M059J (cell line): ENCODE results near the gene NEIL3. TPM values are rescaled to one million over a fixed set of nuclear protein-coding genes. Genes with fewer than 3 reads are reported as not detected.

ENCODE experiments used
- DNase-seq: peaks from one replicate; pipeline ENCODE4 v3.0.0-alpha.2; 2012; ENCODE audit warnings: low read depth
- total RNA-seq: library from RNA; depleted of rRNA; stranded (reverse); fragments of >200 nt; shearing (Covaris generic); gene quantifications from 2 replicates; pipeline ENCODE4 v1.2.3, GENCODE V29; 2014; rRNA removed

Gene NEIL3
- total RNA-seq, 1 experiment from 2014 or later: 18.1 TPM

DNA sequence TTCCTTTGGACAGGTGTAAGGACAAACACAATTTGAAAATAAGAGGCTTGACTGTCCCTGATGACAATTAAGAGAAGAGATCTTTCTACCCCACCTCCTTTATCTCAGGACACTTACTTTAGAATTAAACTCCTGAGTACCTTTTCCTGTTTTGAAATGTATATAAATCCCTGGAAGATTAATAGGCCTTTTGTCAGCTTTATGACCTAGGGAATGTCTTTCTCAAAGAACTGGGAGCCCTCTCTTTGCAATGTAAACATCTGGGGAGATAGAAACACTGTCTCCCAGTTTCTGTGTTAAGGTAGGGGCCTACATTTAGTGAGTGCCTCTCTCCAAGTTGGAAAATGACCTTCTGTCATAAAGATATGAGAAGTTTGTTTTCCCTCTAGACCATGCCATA is 100.9 kb downstream of the NEIL3 start:
- no peak for DNase-seq

DNA sequence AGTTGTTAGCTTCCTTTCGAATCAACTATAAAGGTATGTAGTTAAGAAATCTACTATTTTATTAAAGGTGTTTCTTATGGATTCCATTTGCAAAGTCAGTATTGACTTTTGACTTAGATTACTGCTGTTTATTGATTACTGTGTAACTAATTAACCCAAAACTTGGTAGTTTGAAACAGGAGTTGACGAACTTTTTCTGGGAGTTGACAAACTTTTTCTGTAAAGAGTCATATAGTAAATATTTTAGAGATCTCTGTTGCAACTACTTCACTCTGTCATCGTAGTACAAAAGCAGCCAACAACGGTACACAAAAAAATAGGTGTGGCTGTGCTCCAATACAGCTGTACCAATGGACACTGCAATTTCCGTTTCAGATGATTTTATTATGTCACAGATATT is 102.3 kb downstream of the NEIL3 start:
- DNase-seq: no peak

Other genes with a start within 250 kb of the NEIL3 start
- gene AGA, start 132.6 kb downstream of the NEIL3 start, total RNA-seq: 25.3 and 38.6 TPM in 2 replicates